BJ (cell line): ENCODE data around the gene PITPNM3. TPM values are rescaled to one million over a fixed set of nuclear protein-coding genes. Genes with fewer than 3 reads are reported as not detected.

ENCODE experiments used
- CTCF ChIA-PET: fragments of 350-600 bp; formaldehyde crosslinking; extraction: SDS; loops from one replicate; lab custom pipeline; 2021; ENCODE audit warnings: antibody characterized with exemption, inconsistent platforms; lab: Yijun Ruan, JAX
- POLR2A ChIA-PET: fragments of 300-600 bp; sonication (Branson Sonifier 250); formaldehyde crosslinking; extraction: SDS; loops from one replicate; lab custom pipeline; 2021; ENCODE audit warnings: antibody characterized with exemption; lab: Charles Lee
- DNase-seq: peaks from one replicate; pipeline ENCODE4 v3.0.0-alpha.2; 2011; ENCODE audit warnings: low read depth
- H3K27me3 ChIP-seq: 2 replicates; pipeline ENCODE4 v1.6.0; 2011; ENCODE audit warnings: low read length; ENCODE audit not compliant: control insufficient read depth, insufficient read depth
- H3K36me3 ChIP-seq: 2 replicates; pipeline ENCODE4 v1.5.1; 2011; ENCODE audit warnings: low read length; ENCODE audit not compliant: control insufficient read depth, insufficient read depth
- H3K4me3 ChIP-seq: 2 replicates; pipeline ENCODE4 v1.5.1; 2011; ENCODE audit warnings: low read depth, mild to moderate bottlenecking, control low read depth, low read length
- CTCF ChIP-seq: IDR thresholded peaks from 2 replicates; pipeline ENCODE4 v1.5.1; 2011; ENCODE audit warnings: low read depth, mild to moderate bottlenecking, control low read depth, inconsistent platforms, low read length, moderate library complexity; ENCODE audit not compliant: insufficient read depth
- polyA plus RNA-seq: library from polyadenylated mRNA; depleted of rRNA; stranded (reverse); fragments of >200 nt; gene quantifications from 2 replicates; pipeline ENCODE4 v1.2.3, GENCODE V29; 2011

PITPNM3 gene
- polyA plus RNA-seq, 1 experiment = 0.64 TPM

GRCh38 chr17:6506679-6507231 is 49.6 kb downstream of the PITPNM3 start:
- H3K4me3 ChIP-seq = no peak overlapping the region
- CTCF ChIA-PET = interaction anchor here (1.7 kb wide), 1 partner anchor 34 kb away, joined by 6 read pairs; no protein-coding TSS in a partner anchor
- TF ChIP-seq CTCF = no peak
- no peaks in the 10 kb centered on the region for H3K27me3 ChIP-seq
- peak; percentile 3 for DNase-seq
- no peaks in the 10 kb centered on the region for H3K36me3 ChIP-seq
- POLR2A ChIA-PET = no interaction called here

DNA sequence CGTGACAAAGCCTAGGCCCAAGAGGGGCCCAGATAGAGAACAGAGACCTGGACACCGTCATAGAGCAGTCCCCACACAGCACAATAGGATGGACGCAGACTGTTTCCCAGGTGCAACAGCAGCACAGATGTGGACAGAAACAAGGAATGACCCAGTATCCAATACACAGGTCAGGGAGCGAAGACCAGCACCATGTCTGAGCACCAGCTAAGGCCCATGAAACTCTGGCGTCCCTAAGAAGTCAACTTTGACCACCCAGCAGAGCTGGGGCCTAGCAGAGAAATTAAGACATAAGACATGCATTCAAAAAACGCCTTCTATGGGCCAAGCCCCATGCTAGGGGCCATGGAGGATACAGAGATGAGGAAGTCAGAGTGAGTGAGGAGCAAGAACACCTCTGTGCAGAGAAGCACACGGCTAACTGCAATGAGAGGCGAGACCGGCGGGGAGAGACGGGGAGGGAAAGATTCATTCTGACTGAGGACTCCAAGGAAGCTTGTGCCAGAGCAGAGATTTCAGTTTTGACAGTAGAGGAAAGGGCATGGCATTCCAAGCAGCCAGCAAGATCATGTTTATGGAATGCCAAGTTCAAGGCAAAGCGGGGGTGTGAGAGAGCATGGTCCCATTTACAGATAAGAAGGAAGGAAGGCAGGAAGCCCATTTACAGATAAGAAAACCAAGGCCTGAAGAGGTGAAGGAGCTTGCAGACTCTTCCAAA is 50.8 kb downstream of the PITPNM3 start:
- POLR2A ChIA-PET = no interaction called here
- CTCF ChIA-PET = interaction anchor here (1.7 kb wide), 1 partner anchor 32 kb away, joined by 6 read pairs; no protein-coding TSS in a partner anchor

DNA sequence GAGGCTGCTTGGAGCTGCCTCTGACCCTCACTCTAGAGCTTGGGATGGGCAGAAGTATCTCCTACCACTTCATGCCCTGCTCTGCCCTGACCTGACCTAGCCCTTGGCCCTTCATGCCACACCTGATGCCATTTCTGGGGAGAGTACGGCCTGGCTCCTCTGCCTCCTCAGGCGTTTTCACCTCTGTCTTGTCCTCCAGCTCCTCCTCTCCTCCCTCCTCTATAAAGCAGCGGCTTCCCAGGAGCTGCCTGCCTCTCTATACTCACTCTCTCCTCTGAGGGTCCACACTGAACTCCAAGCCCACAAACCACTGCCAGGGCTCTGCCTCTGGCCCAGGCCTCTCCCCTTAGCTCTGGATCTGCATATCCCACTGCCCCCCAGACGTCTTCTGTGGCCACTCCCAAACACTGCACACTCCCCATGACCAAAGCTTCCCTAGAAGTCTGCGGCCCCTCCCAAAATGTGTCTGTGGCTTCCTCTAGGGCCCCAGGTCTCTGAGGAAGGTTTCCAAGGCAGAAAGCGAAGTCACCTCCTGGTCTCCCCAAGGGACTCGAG is 52.6 kb downstream of the PITPNM3 start:
- CTCF ChIA-PET = interaction anchor here (1.2 kb wide), 2 partner anchors 11 to 31 kb away, joined by 4 to 5 read pairs; no protein-coding TSS in a partner anchor

More for the DNA sequence above, 50.8 kb downstream of the PITPNM3 start:
- TF ChIP-seq CTCF = no peak
- H3K4me3 ChIP-seq = no peak overlapping the region
- no peaks in the 10 kb centered on the region for H3K36me3 ChIP-seq
- no peaks in the 10 kb centered on the region for H3K27me3 ChIP-seq
- no peak for DNase-seq

DNA sequence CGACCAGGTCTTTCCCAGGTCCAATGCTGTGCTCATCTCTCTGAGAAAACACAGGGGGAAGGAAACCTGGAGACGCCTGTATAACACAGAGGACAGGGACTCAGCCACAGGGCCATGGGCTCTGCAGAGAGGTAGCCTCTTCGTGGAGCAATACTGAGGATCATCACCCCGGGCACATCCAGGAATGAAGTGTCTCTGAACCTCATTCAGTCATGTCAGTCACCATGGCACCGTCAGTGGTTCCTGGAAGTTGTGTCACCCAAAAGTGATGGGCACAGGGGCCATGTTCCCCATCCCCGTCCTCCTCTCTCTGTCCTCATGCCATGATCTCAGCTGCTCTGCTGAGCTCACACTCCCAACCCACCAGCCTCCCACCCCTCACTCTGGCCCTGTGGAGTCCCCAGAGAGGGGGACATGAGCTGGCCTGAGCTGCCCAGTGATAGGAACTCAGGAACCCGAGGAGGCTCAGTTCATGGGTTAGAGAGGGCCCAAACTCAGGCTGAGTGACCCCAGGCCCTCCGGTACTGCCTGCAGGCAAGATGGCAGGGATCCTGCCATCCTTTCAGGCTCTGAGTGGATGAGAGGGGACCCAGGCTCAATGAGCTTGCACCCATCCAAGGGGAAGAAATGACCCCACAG is 53.4 kb downstream of the PITPNM3 start:
- DNase-seq = no peak
- CTCF ChIA-PET = interaction anchor here (1.2 to 1.5 kb wide), 3 partner anchors 11 to 30 kb away, joined by 3 to 5 read pairs (median 4); no protein-coding TSS in a partner anchor
- POLR2A ChIA-PET = no interaction called here
- no peaks in the 10 kb centered on the region for H3K36me3 ChIP-seq
- H3K27me3 ChIP-seq = no peaks in the 10 kb centered on the region
- no peak for TF ChIP-seq CTCF
- H3K4me3 ChIP-seq = no peak overlapping the region

More for the DNA sequence above, 52.6 kb downstream of the PITPNM3 start:
- Histone ChIP-seq H3K27me3 (no peaks in the 10 kb centered on the region), H3K4me3 (no peak overlapping the region), H3K36me3 (no peaks in the 10 kb centered on the region)
- POLR2A ChIA-PET = no interaction called here
- TF ChIP-seq CTCF = no peak
- no peak for DNase-seq

GRCh38 chr17:6502142-6502541 is 54.2 kb downstream of the PITPNM3 start:
- CTCF ChIA-PET = interaction anchor here (0.6 to 2.2 kb wide), 3 partner anchors 11 to 29 kb away, joined by 3 to 10 read pairs (median 3); no protein-coding TSS in a partner anchor

More at GRCh38 chr17:6502142-6502541, 54.2 kb downstream of the PITPNM3 start:
- POLR2A ChIA-PET = no interaction called here
- Histone ChIP-seq H3K27me3 (no peaks in the 10 kb centered on the region), H3K4me3 (no peak overlapping the region), H3K36me3 (no peaks in the 10 kb centered on the region)
- DNase-seq = no peak
- no peak for TF ChIP-seq CTCF
